ENCODE measurements around the gene TAGLN3. TPM values are rescaled to one million over a fixed set of nuclear protein-coding genes. Genes with fewer than 3 reads are reported as not detected.

Gene TAGLN3
- total and polyA plus RNA-seq, 2 of the 13 experiments (the other 11 are each of a cell fraction or from before 2014, with no cell fraction given) = 0.51 to 0.91 TPM

DNA sequence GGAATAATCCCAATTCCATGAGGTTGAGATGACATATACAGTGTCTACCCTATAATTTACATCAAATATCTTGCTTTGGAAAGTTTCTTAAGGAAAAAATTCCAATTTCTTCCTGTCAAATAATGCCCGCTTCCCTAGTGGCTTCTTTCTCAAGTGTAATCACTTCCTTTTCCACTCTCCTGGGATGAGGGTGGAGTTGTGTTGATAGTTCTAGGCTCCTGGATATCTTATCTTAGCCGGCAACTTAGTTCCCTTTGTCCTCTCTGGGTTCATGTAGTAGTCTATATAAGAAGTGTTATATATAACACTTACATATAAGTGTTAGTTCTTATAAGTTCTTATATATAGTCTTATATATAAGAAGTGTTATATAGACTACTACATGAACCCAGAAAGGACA, 10.9 kb downstream of the TAGLN3 start (continued):
- TF ChIP-seq, protein P1, sequence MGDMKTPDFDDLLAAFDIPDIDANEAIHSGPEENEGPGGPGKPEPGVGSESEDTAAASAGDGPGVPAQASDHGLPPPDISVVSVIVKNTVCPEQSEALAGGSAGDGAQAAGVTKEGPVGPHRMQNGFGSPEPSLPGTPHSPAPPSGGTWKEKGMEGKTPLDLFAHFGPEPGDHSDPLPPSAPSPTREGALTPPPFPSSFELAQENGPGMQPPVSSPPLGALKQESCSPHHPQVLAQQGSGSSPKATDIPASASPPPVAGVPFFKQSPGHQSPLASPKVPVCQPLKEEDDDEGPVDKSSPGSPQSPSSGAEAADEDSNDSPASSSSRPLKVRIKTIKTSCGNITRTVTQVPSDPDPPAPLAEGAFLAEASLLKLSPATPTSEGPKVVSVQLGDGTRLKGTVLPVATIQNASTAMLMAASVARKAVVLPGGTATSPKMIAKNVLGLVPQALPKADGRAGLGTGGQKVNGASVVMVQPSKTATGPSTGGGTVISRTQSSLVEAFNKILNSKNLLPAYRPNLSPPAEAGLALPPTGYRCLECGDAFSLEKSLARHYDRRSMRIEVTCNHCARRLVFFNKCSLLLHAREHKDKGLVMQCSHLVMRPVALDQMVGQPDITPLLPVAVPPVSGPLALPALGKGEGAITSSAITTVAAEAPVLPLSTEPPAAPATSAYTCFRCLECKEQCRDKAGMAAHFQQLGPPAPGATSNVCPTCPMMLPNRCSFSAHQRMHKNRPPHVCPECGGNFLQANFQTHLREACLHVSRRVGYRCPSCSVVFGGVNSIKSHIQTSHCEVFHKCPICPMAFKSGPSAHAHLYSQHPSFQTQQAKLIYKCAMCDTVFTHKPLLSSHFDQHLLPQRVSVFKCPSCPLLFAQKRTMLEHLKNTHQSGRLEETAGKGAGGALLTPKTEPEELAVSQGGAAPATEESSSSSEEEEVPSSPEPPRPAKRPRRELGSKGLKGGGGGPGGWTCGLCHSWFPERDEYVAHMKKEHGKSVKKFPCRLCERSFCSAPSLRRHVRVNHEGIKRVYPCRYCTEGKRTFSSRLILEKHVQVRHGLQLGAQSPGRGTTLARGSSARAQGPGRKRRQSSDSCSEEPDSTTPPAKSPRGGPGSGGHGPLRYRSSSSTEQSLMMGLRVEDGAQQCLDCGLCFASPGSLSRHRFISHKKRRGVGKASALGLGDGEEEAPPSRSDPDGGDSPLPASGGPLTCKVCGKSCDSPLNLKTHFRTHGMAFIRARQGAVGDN (CRISPR knock-in tag; IDR thresholded peaks at IDR 0.05) = no peak
- no peak for TF ChIP-seq TBX3 (IDR thresholded peaks at IDR 0.05; ENCODE audit: borderline replicate concordance)
- TF ChIP-seq ZNF468 (CRISPR knock-in tag; IDR thresholded peaks at IDR 0.05) = no peak
- no peak for TF ChIP-seq KAT8 (CRISPR knock-in tag; IDR thresholded peaks at IDR 0.05)
- TF ChIP-seq IRF2 (CRISPR knock-in tag; IDR thresholded peaks at IDR 0.05) = no peak
- TF ChIP-seq ZFP36 (IDR thresholded peaks at IDR 0.05; ENCODE audit: borderline replicate concordance, low read depth, low read length, partially characterized antibody) = no peak
- TF ChIP-seq ZNF44 (CRISPR knock-in tag; IDR thresholded peaks at IDR 0.05) = no peak
- no peak for TF ChIP-seq SKI (IDR thresholded peaks at IDR 0.05; ENCODE audit: partially characterized antibody)
- no peak for TF ChIP-seq WIZ (CRISPR knock-in tag; IDR thresholded peaks at IDR 0.05)
- no peak for TF ChIP-seq CAMTA2 (CRISPR knock-in tag; IDR thresholded peaks at IDR 0.05; ENCODE audit: borderline replicate concordance)

DNA sequence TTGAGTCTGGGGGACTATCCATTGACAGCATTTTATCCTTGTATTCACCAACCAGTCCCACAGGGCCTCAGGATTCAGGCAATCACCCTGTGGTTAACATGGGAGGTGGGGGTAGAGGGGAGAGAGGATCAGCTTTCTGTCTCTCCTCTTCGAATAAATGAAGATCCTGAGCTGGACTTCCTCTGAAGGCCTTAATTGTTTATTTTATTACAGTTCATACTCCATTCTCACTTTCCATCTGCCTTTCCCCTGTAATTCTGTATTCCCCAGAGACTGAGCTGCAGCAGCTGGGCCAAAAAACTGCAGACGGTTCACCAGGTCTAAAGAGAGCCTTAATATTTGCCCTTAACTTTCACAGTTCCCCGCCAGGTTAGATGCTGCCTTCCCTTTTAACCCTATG, 11.9 kb downstream of the TAGLN3 start:
- peaks cover 17% of the 10 kb centered on the region for H3K4me1 ChIP-seq (ENCODE audit: insufficient read depth, low read length)
- ChIA-PET POLR2A (interaction anchor here (0.9 kb wide), 1 partner anchor 32 kb away, joined by 3 read pairs; the partner anchor contains the start of gene ABHD10), CTCF (ENCODE audit: low intra/inter-chr PET ratio, low total read pairs) (no interaction called here)
- no peak for ATAC-seq
- peaks cover 0 to 5% of the 10 kb centered on the region in 2 experiments; a peak in 1 of 5 replicates for H3K27me3 ChIP-seq (ENCODE audit: control insufficient read depth in 1 of 2, insufficient read depth in 2 of 2, low read length in 2 of 2)
- H2AFZ ChIP-seq (ENCODE audit: low read length) = no peak overlapping the region
- in situ Hi-C loops (cut with HindIII; ENCODE audit: extremely low pct_ligation_motif_present, low pct_unique_long_range_greater_than_20kb) = no loop called here
- intact Hi-C loops (cut with micrococcal nuclease; ENCODE audit: unreplicated experiment) = loop anchor here (10.0 kb wide), 1 partner anchor 436 kb away; no protein-coding TSS in a partner anchor
- no peak overlapping the region for H3K4me3 ChIP-seq (replicated peaks in 1 of 3; ENCODE audit: insufficient read depth in 1 of 3, low read depth in 2 of 3, low read length in 3 of 3)
- 34% methylated on average over 3 of the region's 3 CpGs for whole genome bisulfite sequencing (ENCODE audit: low lambda C conversion rate)
- no peak for DNase-seq (ENCODE audit: low spot score)
- no peaks in the 10 kb centered on the region for H4K20me1 ChIP-seq (ENCODE audit: insufficient read depth, low read length)
- H3K36me3 ChIP-seq (replicated peaks in 1 of 2; ENCODE audit: control insufficient read depth in 1 of 2, insufficient read depth in 2 of 2, low read length in 2 of 2) = no peaks in the 10 kb centered on the region
- H3K9ac ChIP-seq (ENCODE audit: insufficient read depth, low read depth, low read length) = no peak overlapping the region
- no peaks in the 10 kb centered on the region for H3K9me3 ChIP-seq (ENCODE audit: low read length)
- BruUV-seq (replicated peaks) = no TSS peak
- FAIRE-seq = no peak
- no peak overlapping the region for H3K27ac ChIP-seq (ENCODE audit: extremely low read length, insufficient read depth, low read length)
- H3K4me2 ChIP-seq (ENCODE audit: low read depth, low read length) = no peak overlapping the region
- H3K79me2 ChIP-seq (ENCODE audit: insufficient read depth, low read length) = no peaks in the 10 kb centered on the region
- TF ChIP-seq, protein P2, sequence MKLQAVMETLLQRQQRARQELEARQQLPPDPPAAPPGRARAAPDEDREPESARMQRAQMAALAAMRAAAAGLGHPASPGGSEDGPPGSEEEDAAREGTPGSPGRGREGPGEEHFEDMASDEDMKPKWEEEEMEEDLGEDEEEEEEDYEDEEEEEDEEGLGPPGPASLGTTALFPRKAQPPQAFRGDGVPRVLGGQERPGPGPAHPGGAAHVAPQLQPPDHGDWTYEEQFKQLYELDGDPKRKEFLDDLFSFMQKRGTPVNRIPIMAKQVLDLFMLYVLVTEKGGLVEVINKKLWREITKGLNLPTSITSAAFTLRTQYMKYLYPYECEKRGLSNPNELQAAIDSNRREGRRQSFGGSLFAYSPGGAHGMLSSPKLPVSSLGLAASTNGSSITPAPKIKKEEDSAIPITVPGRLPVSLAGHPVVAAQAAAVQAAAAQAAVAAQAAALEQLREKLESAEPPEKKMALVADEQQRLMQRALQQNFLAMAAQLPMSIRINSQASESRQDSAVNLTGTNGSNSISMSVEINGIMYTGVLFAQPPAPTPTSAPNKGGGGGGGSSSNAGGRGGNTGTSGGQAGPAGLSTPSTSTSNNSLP (IDR thresholded peaks at IDR 0.05; ENCODE audit: low read depth, low read length) = no peak
- TF ChIP-seq NFRKB (IDR thresholded peaks at IDR 0.05) = no peak
- TF ChIP-seq ZBTB8A (CRISPR knock-in tag; IDR thresholded peaks at IDR 0.05; ENCODE audit: borderline replicate concordance, low read depth) = no peak
- TF ChIP-seq MEIS2 (CRISPR knock-in tag; IDR thresholded peaks at IDR 0.05) = no peak
- TF ChIP-seq SP5 (CRISPR knock-in tag; IDR thresholded peaks at IDR 0.05; ENCODE audit: borderline replicate concordance, low read depth) = no peak
- no peak for TF ChIP-seq PRPF4 (IDR thresholded peaks at IDR 0.05; ENCODE audit: low read depth, low read length, poor library complexity, severe bottlenecking)
- TF ChIP-seq ZNF766 (CRISPR knock-in tag; IDR thresholded peaks at IDR 0.05; ENCODE audit: borderline replicate concordance) = no peak
- no peak for TF ChIP-seq ZNF879 (CRISPR knock-in tag; IDR thresholded peaks at IDR 0.05)
- no peak for TF ChIP-seq RBFOX2 (IDR thresholded peaks at IDR 0.05; ENCODE audit: low read depth, low read length)
- no peak for TF ChIP-seq ZNF331 (CRISPR knock-in tag; IDR thresholded peaks at IDR 0.05)
